MCF 10A (cell line): ENCODE data around the gene NAPSA. TPM values are rescaled to one million over a fixed set of nuclear protein-coding genes. Genes with fewer than 3 reads are reported as not detected.
"Not testable (repeated sequence)": the region's sequence is repeated elsewhere in the genome, so short reads cannot be mapped to it uniquely, and the experiment has no call there.

Experiments used
- BruUV-seq: library from RNA; stranded (reverse); fragments of 400-500 nt; replicated peaks from 2 replicates; lab custom pipeline; 2021; lab: Mats Ljungman, UMichigan
- CTCF ChIA-PET: fragments of 300-600 bp; sonication (Branson Sonifier 250); formaldehyde crosslinking; extraction: SDS; loops from one replicate; lab custom pipeline; 2021; ENCODE audit warnings: antibody characterized with exemption, inconsistent platforms; lab: Yijun Ruan, JAX
- POLR2A ChIA-PET: fragments of 300-600, 350-650 bp; sonication (Branson Sonifier 250); formaldehyde crosslinking; extraction: SDS; loops from one replicate; lab custom pipeline; 2020; ENCODE audit warnings: antibody characterized with exemption, inconsistent platforms; lab: Yijun Ruan, JAX
- DNase-seq: peaks from one replicate; pipeline ENCODE4 v3.0.0-alpha.2; 2018; ENCODE audit not compliant: unreplicated experiment
- H3K27ac Mint-ChIP-seq: one replicate; pipeline ENCODE4 v1.8.0; 2022; ENCODE audit warnings: mild to moderate bottlenecking, low read depth, mixed read lengths; ENCODE audit not compliant: unreplicated experiment
- H3K27me3 Mint-ChIP-seq: one replicate; pipeline ENCODE4 v1.8.0; 2022; ENCODE audit warnings: mixed read lengths; ENCODE audit not compliant: insufficient read depth, unreplicated experiment
- H3K36me3 Mint-ChIP-seq: one replicate; pipeline ENCODE4 v1.8.0; 2022; ENCODE audit warnings: mild to moderate bottlenecking, moderate library complexity, mixed read lengths; ENCODE audit not compliant: insufficient read depth, unreplicated experiment
- H3K4me1 Mint-ChIP-seq: one replicate; pipeline ENCODE4 v1.8.0; 2022; ENCODE audit warnings: mixed read lengths; ENCODE audit not compliant: insufficient read depth, unreplicated experiment
- H3K4me3 Mint-ChIP-seq: one replicate; pipeline ENCODE4 v1.8.0; 2022; ENCODE audit warnings: mild to moderate bottlenecking, moderate library complexity, mixed read lengths; ENCODE audit not compliant: unreplicated experiment
- H3K9me3 Mint-ChIP-seq: one replicate; pipeline ENCODE4 v1.8.0; 2022; ENCODE audit warnings: mixed read lengths; ENCODE audit not compliant: unreplicated experiment
- CTCF ChIP-seq: fragments of 200-600 bp; IDR thresholded peaks from one replicate; pipeline ENCODE4 v1.8.0; 2022; ENCODE audit warnings: antibody characterized with exemption, mild to moderate bottlenecking; ENCODE audit not compliant: unreplicated experiment
- intact Hi-C: fragments of 100-400 bp; cut with micrococcal nuclease; formaldehyde crosslinking; loops from 2 replicates; pipeline ENCODE4 v1.14.1; 2022
- total RNA-seq: library from RNA; stranded (reverse); gene quantifications from 2 replicates; pipeline ENCODE4 v1.2.3, GENCODE V29; 2022

NAPSA gene
- total RNA-seq, 1 experiment from 2014 or later: 0.51 TPM

- ChIA-PET CTCF (interaction anchor here (0.6 to 2.7 kb wide), 28 partner anchors 8 to 1140 kb away, joined by 3 to 27 read pairs (median 4); partner anchors contain the start of gene NAPSA), POLR2A (interaction anchor here (0.5 to 0.8 kb wide), 3 partner anchors 120 to 811 kb away, joined by 3 to 4 read pairs (median 3); no protein-coding TSS in a partner anchor)
- Mint-ChIP-seq H3K27me3 (no peaks in the 10 kb centered on the region), H3K4me1 (no peaks in the 10 kb centered on the region), H3K27ac (no peak overlapping the region), H3K36me3 (no peaks in the 10 kb centered on the region), H3K4me3 (peak overlapping the region; percentile 67), H3K9me3 (no peaks in the 10 kb centered on the region)
- intact Hi-C loops: loop anchor here (1.0 to 2.0 kb wide), 2 partner anchors 103 to 565 kb away; no protein-coding TSS in a partner anchor
- no TSS peak for BruUV-seq
- peak; percentile 61 for DNase-seq
- peak; percentile 87 for TF ChIP-seq CTCF
These were observed 8.0 kb downstream of the NAPSA start for GRCh38 chr19:50357178-50358100.

GRCh38 chr19:50356691-50357177 is 8.7 kb downstream of the NAPSA start:
- intact Hi-C loops: loop anchor here (1.0 to 2.0 kb wide), 2 partner anchors 104 to 566 kb away; no protein-coding TSS in a partner anchor
- TF ChIP-seq CTCF: no peak
- ChIA-PET POLR2A (no interaction called here), CTCF (interaction anchor here (0.6 to 2.7 kb wide), 22 partner anchors 9 to 1139 kb away, joined by 3 to 27 read pairs (median 4); partner anchors contain the start of gene NAPSA)
- Mint-ChIP-seq H3K36me3 (no peaks in the 10 kb centered on the region), H3K9me3 (no peaks in the 10 kb centered on the region), H3K27me3 (no peaks in the 10 kb centered on the region), H3K4me3 (no peak overlapping the region), H3K27ac (no peak overlapping the region), H3K4me1 (no peaks in the 10 kb centered on the region)
- DNase-seq: no peak
- BruUV-seq: no TSS peak

GRCh38 chr19:50353487-50353880 is 12.0 kb downstream of the NAPSA start:
- H3K27me3 Mint-ChIP-seq, DNase-seq, H3K4me1 Mint-ChIP-seq, H3K9me3 Mint-ChIP-seq, H3K36me3 Mint-ChIP-seq, H3K27ac Mint-ChIP-seq, BruUV-seq, H3K4me3 Mint-ChIP-seq, intact Hi-C loops: not testable (repeated sequence)
- POLR2A ChIA-PET: interaction anchor here (1.0 kb wide), 1 partner anchor 10 kb away, joined by 3 read pairs; no protein-coding TSS in a partner anchor
- CTCF ChIA-PET: interaction anchor here (0.7 to 1.5 kb wide), 3 partner anchors 77 to 457 kb away, joined by 3 to 6 read pairs (median 3); no protein-coding TSS in a partner anchor

GRCh38 chr19:50352242-50352641 is 13.2 kb downstream of the NAPSA start:
- BruUV-seq: no TSS peak

More at GRCh38 chr19:50352242-50352641, 13.2 kb downstream of the NAPSA start:
- Mint-ChIP-seq H3K27me3 (no peaks in the 10 kb centered on the region), H3K4me1 (no peaks in the 10 kb centered on the region), H3K9me3 (no peaks in the 10 kb centered on the region), H3K27ac (no peak overlapping the region), H3K4me3 (no peak overlapping the region), H3K36me3 (peaks cover 4% of the 10 kb centered on the region)
- no peak for DNase-seq
- ChIA-PET POLR2A (interaction anchor here (1.0 kb wide), 1 partner anchor 51 kb away, joined by 3 read pairs; no protein-coding TSS in a partner anchor), CTCF (interaction anchor here (0.5 to 1.5 kb wide), 5 partner anchors 113 to 591 kb away, joined by 3 to 6 read pairs (median 3); no protein-coding TSS in a partner anchor)
- intact Hi-C loops: no loop called here
- TF ChIP-seq CTCF: no peak
